Memory B cell (primary cell): Measurements from ENCODE around the gene GLT6D1.
"Not testable (repeated sequence)": the region's sequence is repeated elsewhere in the genome, so short reads cannot be mapped to it uniquely, and the experiment has no call there.

Experiments used
- ATAC-seq: fragments of 150-1000 bp; cut with Tn5 transposase; 2 replicates; pipeline ENCODE4 v1.10.0; 2021; ENCODE audit warnings: low read depth, mild to moderate bottlenecking, moderate library complexity
- DNase-seq, 2 donors: peaks; one replicate each; pipeline ENCODE4 v3.0.0; 2022; ENCODE audit warnings: low spot score in 2 of 2
- H3K27ac Mint-ChIP-seq: one replicate; pipeline ENCODE4 v1.8.0; 2022; ENCODE audit warnings: mild to moderate bottlenecking, moderate library complexity, mixed read lengths
- H3K27me3 Mint-ChIP-seq: one replicate; pipeline ENCODE4 v1.8.0; 2022; ENCODE audit warnings: mixed read lengths
- H3K36me3 Mint-ChIP-seq: one replicate; pipeline ENCODE4 v1.8.0; 2022; ENCODE audit warnings: mild to moderate bottlenecking, mixed read lengths
- H3K4me1 Mint-ChIP-seq: one replicate; pipeline ENCODE4 v1.8.0; 2022; ENCODE audit warnings: mixed read lengths
- H3K4me3 Mint-ChIP-seq: one replicate; pipeline ENCODE4 v1.8.0; 2022; ENCODE audit warnings: mild to moderate bottlenecking, moderate library complexity, mixed read lengths
- H3K9me3 Mint-ChIP-seq: one replicate; pipeline ENCODE4 v1.8.0; 2022; ENCODE audit warnings: mixed read lengths

GLT6D1 gene, protein sequence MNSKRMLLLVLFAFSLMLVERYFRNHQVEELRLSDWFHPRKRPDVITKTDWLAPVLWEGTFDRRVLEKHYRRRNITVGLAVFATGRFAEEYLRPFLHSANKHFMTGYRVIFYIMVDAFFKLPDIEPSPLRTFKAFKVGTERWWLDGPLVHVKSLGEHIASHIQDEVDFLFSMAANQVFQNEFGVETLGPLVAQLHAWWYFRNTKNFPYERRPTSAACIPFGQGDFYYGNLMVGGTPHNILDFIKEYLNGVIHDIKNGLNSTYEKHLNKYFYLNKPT

DNA sequence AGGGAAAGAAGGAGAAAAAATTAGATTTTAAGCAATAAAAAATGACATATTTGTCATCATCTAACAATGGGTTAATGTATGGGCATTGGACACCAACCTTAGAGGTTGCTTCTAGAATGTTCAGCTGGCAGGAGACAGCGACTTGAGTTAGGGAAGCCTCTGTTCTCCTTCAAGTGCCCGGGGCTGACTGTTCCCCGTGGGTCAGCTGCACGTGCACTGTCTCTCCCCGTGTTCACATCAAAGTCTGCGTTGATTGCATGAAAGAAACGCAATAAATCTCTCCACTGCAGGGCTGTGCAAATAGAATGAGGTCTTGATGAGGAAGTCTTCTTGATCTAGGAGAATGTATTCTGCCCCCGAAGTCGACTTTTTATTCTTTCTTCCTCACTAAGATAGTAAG, at the start of gene GLT6D1:
TSS of gene GLT6D1 (minus strand) at position 345 of the 400 bp plus-strand sequence. CDS start 353 bp downstream, outside the sequence.
- Mint-ChIP-seq H3K27me3 (peaks cover 26% of the 10 kb centered on the region), H3K4me3 (no peak within 1 kb of the TSS), H3K9me3 (peaks cover 9% of the 10 kb centered on the region), H3K4me1 (peaks cover 2% of the 10 kb centered on the region), H3K36me3 (no peaks in the 10 kb centered on the region), H3K27ac (no peak within 1 kb of the TSS)
- ATAC-seq (no peak), DNase-seq (no peak)

DNA sequence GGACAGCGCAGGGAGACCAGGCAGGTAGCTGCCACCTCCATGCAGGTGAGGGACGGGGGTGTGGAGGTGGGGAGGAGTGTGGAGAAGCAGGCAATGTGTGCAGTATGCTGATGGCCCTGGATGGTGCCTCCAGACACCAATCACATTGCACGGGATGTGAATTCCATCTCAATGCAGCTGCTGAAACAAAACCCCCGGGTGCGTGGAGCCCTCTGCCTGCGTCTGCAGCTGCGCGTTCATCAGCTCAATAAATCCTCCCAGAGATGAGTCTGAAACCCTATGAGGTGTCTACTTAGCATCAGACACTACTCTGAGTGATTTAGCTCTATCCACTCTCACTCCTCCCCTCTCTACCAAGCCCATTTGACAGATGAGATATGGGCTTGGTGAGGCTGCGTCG, 49.7 kb upstream of the GLT6D1 start:
- no peak overlapping the region for H3K4me3 Mint-ChIP-seq
- H3K36me3 Mint-ChIP-seq: no peaks in the 10 kb centered on the region
- H3K4me1 Mint-ChIP-seq: no peaks in the 10 kb centered on the region
- H3K9me3 Mint-ChIP-seq: no peaks in the 10 kb centered on the region
- H3K27ac Mint-ChIP-seq: no peak overlapping the region
- ATAC-seq: no peak
- DNase-seq: no peak
- H3K27me3 Mint-ChIP-seq: peaks cover 6% of the 10 kb centered on the region

- no peak for ATAC-seq
- no peaks in the 10 kb centered on the region for H3K4me1 Mint-ChIP-seq
- no peaks in the 10 kb centered on the region for H3K9me3 Mint-ChIP-seq
- H3K27me3 Mint-ChIP-seq: peaks cover 16% of the 10 kb centered on the region
- no peak overlapping the region for H3K27ac Mint-ChIP-seq
- DNase-seq: no peak
- H3K36me3 Mint-ChIP-seq: no peaks in the 10 kb centered on the region
- no peak overlapping the region for H3K4me3 Mint-ChIP-seq
These were observed 47.9 kb upstream of the GLT6D1 start for GRCh38 chr9:135687216-135687615.

DNA sequence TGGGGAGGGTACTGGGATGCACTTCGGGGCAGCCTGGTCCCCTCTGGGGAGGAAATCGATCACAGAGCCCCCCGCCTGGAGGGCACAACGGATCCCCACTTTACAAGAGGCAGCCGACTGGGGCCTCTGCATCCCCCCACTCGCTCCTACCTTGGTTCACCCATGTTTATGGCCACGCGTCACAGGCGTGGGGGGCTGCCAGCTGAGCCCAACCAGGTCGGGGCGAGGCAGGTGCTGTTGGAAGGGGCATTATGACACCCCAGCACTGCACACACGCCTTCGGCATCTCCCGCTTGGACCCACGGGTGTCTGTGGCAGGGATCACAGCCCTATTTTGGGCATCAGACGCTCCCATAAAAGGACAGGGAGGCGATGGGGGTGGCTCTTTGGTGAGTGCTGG, 45.4 kb upstream of the GLT6D1 start:
- ATAC-seq: no peak
- DNase-seq: no peak
- H3K4me1 Mint-ChIP-seq: no peaks in the 10 kb centered on the region
- no peak overlapping the region for H3K4me3 Mint-ChIP-seq
- H3K27ac Mint-ChIP-seq: no peak overlapping the region
- peaks cover 11% of the 10 kb centered on the region for H3K27me3 Mint-ChIP-seq
- H3K36me3 Mint-ChIP-seq: no peaks in the 10 kb centered on the region
- H3K9me3 Mint-ChIP-seq: no peaks in the 10 kb centered on the region

GRCh38 chr9:135683401-135684034, 44.2 kb upstream of the GLT6D1 start:
- H3K4me1 Mint-ChIP-seq: no peaks in the 10 kb centered on the region
- DNase-seq: no peak
- peaks cover 11% of the 10 kb centered on the region for H3K27me3 Mint-ChIP-seq
- no peaks in the 10 kb centered on the region for H3K36me3 Mint-ChIP-seq
- no peak for ATAC-seq
- H3K9me3 Mint-ChIP-seq: no peaks in the 10 kb centered on the region
- no peak overlapping the region for H3K27ac Mint-ChIP-seq
- no peak overlapping the region for H3K4me3 Mint-ChIP-seq

DNA sequence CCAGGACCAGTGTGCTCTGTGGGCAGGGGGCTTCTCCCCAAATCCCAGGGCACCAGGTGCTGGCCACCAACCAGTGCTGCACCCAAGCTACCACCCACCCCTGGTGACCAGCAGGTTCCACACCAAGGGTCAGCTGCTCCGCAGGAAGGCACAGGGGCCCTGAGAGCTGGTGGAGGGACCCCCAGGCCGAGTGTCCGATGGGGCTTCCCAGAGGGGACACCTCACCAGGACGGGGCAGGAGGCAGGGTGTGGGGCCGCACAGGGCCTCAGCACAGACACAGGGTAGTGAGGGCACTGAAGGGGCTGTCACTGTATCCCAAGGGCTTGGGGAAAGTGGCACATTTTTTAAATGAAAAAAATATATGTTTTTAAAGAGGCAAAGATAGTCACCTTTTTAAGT, 41.8 kb upstream of the GLT6D1 start:
- Mint-ChIP-seq H3K4me3 (no peak overlapping the region), H3K9me3 (no peaks in the 10 kb centered on the region), H3K4me1 (no peaks in the 10 kb centered on the region), H3K27ac (no peak overlapping the region), H3K27me3 (peaks cover 11% of the 10 kb centered on the region), H3K36me3 (no peaks in the 10 kb centered on the region)
- ATAC-seq (no peak), DNase-seq (no peak)

DNA sequence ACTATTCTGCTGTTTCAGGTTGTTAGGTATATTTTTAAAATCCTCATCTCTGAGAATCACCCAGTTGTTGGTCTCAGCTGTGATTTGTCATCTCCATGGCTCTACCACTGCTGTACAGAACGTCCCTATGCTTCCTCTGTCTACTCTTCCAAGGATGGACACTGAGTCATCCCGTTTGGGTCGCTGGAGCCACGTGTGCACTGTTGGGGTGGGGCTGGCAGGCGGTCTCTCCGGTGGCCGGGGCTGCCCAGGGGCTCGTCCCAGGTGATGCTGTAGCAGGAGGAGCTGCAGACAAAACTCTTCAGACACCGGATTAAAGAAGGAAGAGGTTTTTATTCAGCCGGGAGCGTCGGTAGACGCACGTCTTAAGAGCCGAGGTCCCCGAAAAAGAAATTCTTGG, 40.7 kb upstream of the GLT6D1 start:
- Mint-ChIP-seq H3K27me3 (peaks cover 11% of the 10 kb centered on the region), H3K4me1 (no peaks in the 10 kb centered on the region), H3K27ac (no peak overlapping the region), H3K36me3 (no peaks in the 10 kb centered on the region), H3K9me3 (no peaks in the 10 kb centered on the region), H3K4me3 (no peak overlapping the region)
- no peak for DNase-seq
- no peak for ATAC-seq

GRCh38 chr9:135678236-135679017, 39.1 kb upstream of the GLT6D1 start:
- no peak for ATAC-seq
- DNase-seq: no peak
- no peaks in the 10 kb centered on the region for H3K36me3 Mint-ChIP-seq

DNA sequence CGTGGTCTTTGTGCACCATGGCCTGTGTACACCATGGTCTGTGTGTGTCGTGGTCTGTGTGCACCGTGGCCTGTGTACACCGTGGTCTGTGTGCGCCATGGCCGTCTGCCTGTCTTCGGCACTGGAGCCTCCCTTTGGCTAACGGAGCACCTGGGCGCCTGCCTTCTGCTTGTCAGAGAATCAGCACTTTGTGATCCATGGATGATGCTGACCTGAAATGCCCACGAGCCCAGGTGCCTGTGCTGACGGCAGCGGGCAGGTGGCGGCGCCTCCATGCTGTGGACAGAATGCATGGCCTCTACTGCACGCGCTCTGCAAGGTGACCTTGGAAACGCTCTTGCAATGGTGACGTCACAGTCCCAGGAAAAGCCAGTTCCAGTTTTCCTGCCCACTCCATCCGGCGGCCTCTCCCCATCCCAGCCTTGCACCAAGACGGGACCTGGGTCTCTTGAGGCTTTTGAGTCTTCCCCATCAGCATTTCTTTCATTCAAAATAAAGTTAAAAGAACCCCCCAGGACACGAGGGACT, 38.4 kb upstream of the GLT6D1 start:
- Mint-ChIP-seq H3K4me3 (no peak overlapping the region), H3K9me3 (no peaks in the 10 kb centered on the region), H3K27ac (no peak overlapping the region), H3K27me3 (peaks cover 3% of the 10 kb centered on the region), H3K4me1 (no peaks in the 10 kb centered on the region), H3K36me3 (no peaks in the 10 kb centered on the region)
- no peak for ATAC-seq
- DNase-seq: no peak

More at GRCh38 chr9:135678236-135679017, 39.1 kb upstream of the GLT6D1 start:
- Mint-ChIP-seq H3K4me1 (no peaks in the 10 kb centered on the region), H3K9me3 (no peaks in the 10 kb centered on the region), H3K27me3 (peaks cover 6% of the 10 kb centered on the region), H3K27ac (no peak overlapping the region), H3K4me3 (no peak overlapping the region)

GRCh38 chr9:135676891-135677290, 37.6 kb upstream of the GLT6D1 start:
- no peak for ATAC-seq
- no peak for DNase-seq
- H3K27ac Mint-ChIP-seq: no peak overlapping the region

GRCh38 chr9:135674977-135675376, 35.6 kb upstream of the GLT6D1 start:
- ATAC-seq (no peak), DNase-seq (no peak)
- no peaks in the 10 kb centered on the region for H3K9me3 Mint-ChIP-seq
- no peaks in the 10 kb centered on the region for H3K4me1 Mint-ChIP-seq
- peaks cover 3% of the 10 kb centered on the region for H3K27me3 Mint-ChIP-seq
- H3K4me3 Mint-ChIP-seq: no peak overlapping the region
- H3K36me3 Mint-ChIP-seq: no peaks in the 10 kb centered on the region
- H3K27ac Mint-ChIP-seq: no peak overlapping the region

More at GRCh38 chr9:135676891-135677290, 37.6 kb upstream of the GLT6D1 start:
- H3K4me3 Mint-ChIP-seq: no peak overlapping the region
- no peaks in the 10 kb centered on the region for H3K9me3 Mint-ChIP-seq
- no peaks in the 10 kb centered on the region for H3K36me3 Mint-ChIP-seq
- H3K4me1 Mint-ChIP-seq: no peaks in the 10 kb centered on the region
- peaks cover 3% of the 10 kb centered on the region for H3K27me3 Mint-ChIP-seq

DNA sequence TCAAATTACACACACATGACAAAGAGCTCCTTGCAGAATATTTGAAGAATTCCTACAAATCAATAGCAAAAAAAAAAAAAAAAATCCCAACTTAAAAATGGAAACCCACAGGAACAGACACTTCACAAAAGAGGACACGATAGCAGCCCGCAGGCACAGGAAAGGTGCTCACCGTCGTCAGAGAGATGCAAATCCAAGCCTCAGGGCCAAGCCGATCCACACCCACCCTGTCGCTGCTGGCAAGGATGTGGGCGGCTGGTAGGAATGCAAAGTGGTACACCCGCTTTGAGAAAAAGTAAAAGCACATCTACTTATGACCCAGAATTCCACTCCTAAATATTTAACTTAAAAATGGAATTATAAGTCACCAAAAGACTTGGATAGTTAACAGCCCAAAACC, 34.6 kb upstream of the GLT6D1 start:
- peaks cover 3% of the 10 kb centered on the region for H3K27me3 Mint-ChIP-seq
- ATAC-seq: no peak
- H3K4me1 Mint-ChIP-seq: no peaks in the 10 kb centered on the region
- DNase-seq: no peak
- H3K4me3 Mint-ChIP-seq: no peak overlapping the region
- no peaks in the 10 kb centered on the region for H3K9me3 Mint-ChIP-seq
- no peaks in the 10 kb centered on the region for H3K36me3 Mint-ChIP-seq
- no peak overlapping the region for H3K27ac Mint-ChIP-seq

GRCh38 chr9:135672786-135673185, 33.4 kb upstream of the GLT6D1 start:
- not testable (repeated sequence) for H3K9me3 Mint-ChIP-seq, H3K27me3 Mint-ChIP-seq, ATAC-seq, DNase-seq, H3K4me3 Mint-ChIP-seq, H3K4me1 Mint-ChIP-seq, H3K27ac Mint-ChIP-seq, H3K36me3 Mint-ChIP-seq

DNA sequence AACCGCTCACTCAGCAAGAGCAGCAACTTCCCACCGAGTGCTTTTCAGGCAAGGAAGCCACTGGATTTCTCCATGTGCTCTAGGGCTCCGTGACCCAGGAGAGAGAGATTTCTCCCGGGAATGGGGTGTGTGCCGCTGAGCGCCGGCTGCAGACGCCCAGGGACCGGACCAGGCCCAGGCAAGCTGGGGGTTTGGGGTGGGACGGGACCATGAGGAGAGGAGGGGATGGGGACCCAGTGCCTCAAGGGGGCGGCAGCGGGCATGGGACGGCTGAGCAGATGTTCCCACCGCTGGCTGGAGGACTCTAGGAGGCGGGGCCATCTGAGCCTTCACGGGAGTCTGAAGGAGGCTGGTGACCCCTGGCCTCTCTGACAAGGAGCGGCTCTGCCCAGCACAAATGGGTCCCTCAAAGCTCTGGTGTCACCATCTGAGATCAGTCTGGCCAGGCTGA, 32.3 kb upstream of the GLT6D1 start:
- Mint-ChIP-seq H3K27ac (no peak overlapping the region), H3K27me3 (peaks cover 5% of the 10 kb centered on the region), H3K36me3 (no peaks in the 10 kb centered on the region)

More for the DNA sequence above, 32.3 kb upstream of the GLT6D1 start:
- no peaks in the 10 kb centered on the region for H3K9me3 Mint-ChIP-seq
- DNase-seq (no peak), ATAC-seq (no peak)
- no peaks in the 10 kb centered on the region for H3K4me1 Mint-ChIP-seq
- H3K4me3 Mint-ChIP-seq: no peak overlapping the region
